Activated T-cell treated with anti-CD3 and anti-CD28 coated beads, Interleukin-2, amount 50 U/mL, for 4 hours (primary cell): Measurements from ENCODE around the gene ENTHD1. TPM values are rescaled to one million over a fixed set of nuclear protein-coding genes. Genes with fewer than 3 reads are reported as not detected.
A peak's percentile ranks its signal among the peaks of the same experiment; 100 is the strongest.

ENCODE experiments used
- ATAC-seq, 2 donors: fragments of 200-7000 bp; cut with Tn5 transposase; one replicate each; pipeline ENCODE4 v1.10.0; 2021
- DNase-seq: peaks from one replicate; pipeline ENCODE4 v3.0.0-alpha.2; 2020
- H3K27me3 Mint-ChIP-seq: one replicate; pipeline ENCODE4 v1.8.0; 2021; ENCODE audit warnings: low read depth, mixed read lengths
- H3K36me3 Mint-ChIP-seq: one replicate; pipeline ENCODE4 v1.8.0; 2022; ENCODE audit warnings: mixed read lengths; ENCODE audit not compliant: insufficient read depth
- H3K4me1 Mint-ChIP-seq: one replicate; pipeline ENCODE4 v1.8.0; 2021; ENCODE audit warnings: low read depth, mixed read lengths
- H3K4me3 Mint-ChIP-seq: one replicate; pipeline ENCODE4 v1.8.0; 2021; ENCODE audit warnings: mild to moderate bottlenecking, moderate library complexity, mixed read lengths
- H3K9me3 Mint-ChIP-seq: one replicate; pipeline ENCODE4 v1.8.0; 2021; ENCODE audit warnings: mixed read lengths
- total RNA-seq, 3 donors: library from RNA; stranded (reverse); gene quantifications; one replicate each; pipeline ENCODE4 v1.2.1, GENCODE V29; 2021

ENTHD1 gene
- total RNA-seq, 3 donors from 2014 or later, result 0.38 to 0.53 (median 0.41) TPM

DNA sequence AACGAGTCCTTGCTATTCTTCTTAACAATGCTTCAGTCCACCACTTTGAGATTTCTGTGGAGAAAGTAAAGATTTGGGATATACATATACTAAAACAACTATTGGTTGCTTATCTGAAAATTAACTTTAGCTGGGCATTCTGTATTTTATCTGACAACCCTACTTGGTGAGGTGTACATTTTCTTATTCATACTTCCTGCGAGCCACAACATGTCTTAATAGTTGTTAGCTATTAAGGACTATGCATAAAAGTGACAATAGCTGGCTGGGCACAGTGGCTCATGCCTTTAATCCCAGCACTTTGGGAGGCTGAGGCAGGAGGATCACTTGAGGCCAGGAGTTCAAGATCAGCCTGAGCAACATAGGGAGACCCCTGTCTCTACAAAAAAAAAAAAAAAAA, 38.6 kb upstream of the ENTHD1 start:
- ATAC-seq (no peak), DNase-seq (no peak)
- Mint-ChIP-seq H3K36me3 (peaks cover 2% of the 10 kb centered on the region), H3K4me3 (no peak overlapping the region), H3K27me3 (no peaks in the 10 kb centered on the region), H3K9me3 (no peaks in the 10 kb centered on the region), H3K4me1 (peaks cover 46% of the 10 kb centered on the region)

DNA sequence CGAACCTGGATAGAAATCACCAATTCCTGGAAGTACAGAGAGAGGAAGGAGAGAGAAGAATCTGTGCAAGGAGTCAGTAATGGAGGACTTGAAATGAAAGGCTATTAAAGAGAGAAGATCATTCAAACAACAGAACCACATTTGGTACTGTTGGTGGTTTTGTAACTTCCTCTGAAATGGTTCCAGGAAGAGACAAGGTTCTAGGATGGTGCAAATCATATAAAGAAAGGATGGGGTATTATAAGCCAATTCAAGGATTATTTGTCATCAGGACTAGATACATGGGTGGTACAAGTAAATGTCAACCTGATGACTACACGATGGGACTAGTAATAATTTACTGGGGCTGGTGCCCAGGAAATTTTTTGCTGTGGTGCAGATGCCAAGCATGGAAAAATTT, 37.7 kb upstream of the ENTHD1 start:
- DNase-seq (no peak), ATAC-seq (peak; percentile 15 to 26)
- Mint-ChIP-seq H3K4me1 (peaks cover 41% of the 10 kb centered on the region), H3K36me3 (peaks cover 2% of the 10 kb centered on the region), H3K9me3 (no peaks in the 10 kb centered on the region), H3K27me3 (no peaks in the 10 kb centered on the region), H3K4me3 (no peak overlapping the region)

DNA sequence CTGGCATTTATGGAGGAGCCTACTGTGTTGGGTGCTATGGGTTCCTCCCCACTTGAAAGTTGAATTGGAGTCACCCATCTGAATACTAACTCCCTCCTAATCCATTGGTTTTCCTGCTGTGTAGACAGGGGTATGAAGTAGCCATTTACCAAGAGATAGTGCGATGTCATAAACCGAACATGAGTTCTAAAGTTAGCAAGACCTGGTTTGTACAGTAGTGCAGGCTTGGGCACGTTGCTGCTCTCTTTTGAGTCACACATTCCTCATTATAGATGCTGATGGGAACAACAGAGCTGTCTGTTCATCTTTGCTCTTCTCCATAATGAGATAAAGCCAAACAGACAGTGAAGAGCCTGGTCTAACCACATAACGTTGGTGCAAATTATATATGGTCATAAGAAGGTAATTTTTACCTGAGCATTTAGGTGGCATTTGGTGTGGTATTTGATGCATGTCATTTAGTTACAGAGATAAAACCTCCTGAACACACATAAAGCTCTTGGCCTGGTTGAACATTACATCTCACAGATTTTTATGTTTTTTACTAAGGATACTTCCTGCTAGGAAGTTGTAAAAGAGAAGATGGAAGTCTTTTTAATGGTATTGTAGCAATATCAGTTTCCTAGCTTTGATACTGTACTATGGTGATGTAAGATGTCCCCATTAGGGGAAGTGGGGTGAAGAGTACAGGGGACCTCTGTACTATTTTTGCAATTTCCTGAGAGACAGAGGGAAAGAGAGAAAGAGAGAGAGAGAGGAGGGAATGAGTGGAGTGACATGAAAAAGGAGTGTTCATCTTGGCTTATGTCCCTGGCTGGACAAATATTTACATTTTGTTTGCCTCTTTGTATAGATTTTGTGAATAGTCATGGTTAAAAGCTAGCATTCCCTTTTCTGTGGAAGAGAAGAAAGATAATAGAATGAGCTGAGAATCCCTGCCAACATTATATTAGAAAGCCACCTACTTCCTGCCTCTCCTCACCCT, 35.3 kb upstream of the ENTHD1 start:
- Mint-ChIP-seq H3K4me1 (peaks cover 41% of the 10 kb centered on the region), H3K27me3 (no peaks in the 10 kb centered on the region), H3K36me3 (peaks cover 2% of the 10 kb centered on the region), H3K4me3 (no peak overlapping the region), H3K9me3 (no peaks in the 10 kb centered on the region)
- ATAC-seq, result peak; percentile 16 to 20
- no peak for DNase-seq

DNA sequence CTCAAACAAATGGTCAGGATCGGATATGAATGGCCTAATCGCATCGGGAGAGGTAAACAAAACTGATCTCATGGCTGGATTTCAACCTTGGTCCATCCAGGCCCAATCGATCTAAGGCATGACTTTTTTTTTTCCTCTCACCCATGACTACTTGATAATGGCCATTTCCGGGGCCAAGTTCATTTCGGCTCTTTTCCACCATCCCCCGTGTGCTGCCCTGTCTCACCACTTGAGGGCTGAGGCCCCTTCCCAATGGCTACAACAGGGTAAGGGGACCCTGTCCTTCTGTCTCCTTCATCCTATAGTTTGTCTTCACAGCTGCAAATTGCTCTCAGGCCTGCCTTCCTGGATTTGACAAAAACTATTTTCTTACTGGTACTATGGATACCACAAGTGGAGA, 34.0 kb upstream of the ENTHD1 start:
- Mint-ChIP-seq H3K36me3 (peaks cover 2% of the 10 kb centered on the region), H3K4me3 (no peak overlapping the region), H3K4me1 (peaks cover 42% of the 10 kb centered on the region), H3K27me3 (no peaks in the 10 kb centered on the region), H3K9me3 (no peaks in the 10 kb centered on the region)
- DNase-seq, result no peak
- no peak for ATAC-seq

DNA sequence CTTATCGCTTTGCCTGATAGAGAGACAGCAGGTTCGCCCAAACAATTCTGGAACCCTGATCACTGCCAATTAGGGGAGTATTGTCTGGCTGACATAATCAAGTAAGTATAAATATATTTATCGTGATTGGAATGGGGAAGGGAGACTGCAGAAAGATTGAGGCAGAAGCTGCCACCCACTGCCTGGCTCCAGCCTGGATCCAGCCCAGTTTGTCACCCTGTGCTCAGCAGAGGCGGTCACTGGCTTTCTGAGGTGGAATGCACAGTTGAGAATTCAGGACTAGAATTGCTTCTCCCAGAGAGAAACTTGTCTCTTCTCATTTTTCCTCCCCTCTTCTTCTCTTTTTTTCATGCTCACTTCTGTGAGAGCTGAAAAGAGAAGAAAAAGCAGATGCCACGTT, 33.2 kb upstream of the ENTHD1 start:
- ATAC-seq, result peak in 1 of 2 donors; percentile 30
- peaks cover 9% of the 10 kb centered on the region for H3K36me3 Mint-ChIP-seq
- no peaks in the 10 kb centered on the region for H3K27me3 Mint-ChIP-seq
- H3K4me1 Mint-ChIP-seq, result peaks cover 49% of the 10 kb centered on the region
- no peak for DNase-seq
- H3K4me3 Mint-ChIP-seq, result no peak overlapping the region
- H3K9me3 Mint-ChIP-seq, result no peaks in the 10 kb centered on the region

DNA sequence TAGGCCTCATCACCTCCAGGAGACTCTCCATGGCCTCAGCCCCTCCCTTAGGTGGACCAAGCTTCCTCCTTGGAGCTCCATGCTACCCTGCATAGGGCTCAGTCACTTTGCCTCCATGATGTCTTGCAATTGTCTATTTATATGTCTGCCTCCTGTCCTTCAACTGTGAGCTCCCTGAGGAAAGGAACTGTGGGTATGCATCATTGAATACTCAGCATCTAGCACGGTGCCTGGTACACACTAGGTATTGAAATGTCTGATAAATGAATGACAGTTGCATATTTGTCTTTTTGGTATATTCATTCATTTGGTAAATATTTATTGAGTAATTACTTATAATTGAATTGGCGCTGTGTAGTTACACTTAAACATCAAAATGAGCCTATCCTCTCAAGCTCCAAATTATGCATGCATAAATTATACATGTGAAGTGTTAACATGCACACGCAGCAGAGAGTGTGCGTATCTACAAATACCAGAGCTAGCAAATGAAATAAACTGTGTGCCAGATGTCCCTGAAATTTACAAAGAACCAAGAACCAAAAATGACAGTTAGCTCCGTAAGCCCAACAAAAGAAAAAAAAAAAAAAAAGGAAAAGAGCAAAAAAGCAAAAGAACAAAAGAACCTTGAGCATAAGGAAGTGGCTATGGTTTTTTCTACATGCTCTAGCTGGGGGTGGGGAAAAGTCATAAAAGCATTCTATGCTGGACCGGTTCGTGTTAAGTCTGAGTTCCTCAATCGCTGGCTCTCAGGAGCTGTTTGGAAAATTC, 32.5 kb upstream of the ENTHD1 start:
- H3K4me3 Mint-ChIP-seq, result no peak overlapping the region
- DNase-seq (no peak), ATAC-seq (peak; percentile 22 to 28)
- peaks cover 54% of the 10 kb centered on the region for H3K4me1 Mint-ChIP-seq
- H3K36me3 Mint-ChIP-seq, result peaks cover 9% of the 10 kb centered on the region
- H3K9me3 Mint-ChIP-seq, result no peaks in the 10 kb centered on the region
- no peaks in the 10 kb centered on the region for H3K27me3 Mint-ChIP-seq

DNA sequence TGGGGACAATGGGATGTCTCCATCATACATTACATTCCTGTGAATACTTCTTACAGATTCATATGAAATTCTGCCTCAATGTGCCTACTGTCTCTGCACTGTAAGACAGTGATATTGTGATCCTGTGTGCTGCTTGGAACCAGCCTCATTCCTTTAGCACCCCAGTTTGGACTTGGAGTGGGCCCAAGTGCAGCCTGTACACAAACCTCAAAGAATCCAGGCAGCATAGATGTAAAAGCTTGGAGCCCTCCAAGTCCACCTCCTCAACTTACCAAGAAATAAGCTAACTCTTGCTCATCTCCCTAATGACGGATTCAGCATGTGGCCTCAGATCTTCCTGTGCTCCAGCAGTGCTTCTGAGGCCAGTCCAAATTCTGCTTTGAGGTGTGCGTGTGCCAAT, 31.7 kb upstream of the ENTHD1 start:
- no peak overlapping the region for H3K4me3 Mint-ChIP-seq
- H3K9me3 Mint-ChIP-seq, result no peaks in the 10 kb centered on the region
- ATAC-seq (no peak), DNase-seq (no peak)
- H3K4me1 Mint-ChIP-seq, result peaks cover 62% of the 10 kb centered on the region
- H3K36me3 Mint-ChIP-seq, result peaks cover 9% of the 10 kb centered on the region
- H3K27me3 Mint-ChIP-seq, result no peaks in the 10 kb centered on the region

DNA sequence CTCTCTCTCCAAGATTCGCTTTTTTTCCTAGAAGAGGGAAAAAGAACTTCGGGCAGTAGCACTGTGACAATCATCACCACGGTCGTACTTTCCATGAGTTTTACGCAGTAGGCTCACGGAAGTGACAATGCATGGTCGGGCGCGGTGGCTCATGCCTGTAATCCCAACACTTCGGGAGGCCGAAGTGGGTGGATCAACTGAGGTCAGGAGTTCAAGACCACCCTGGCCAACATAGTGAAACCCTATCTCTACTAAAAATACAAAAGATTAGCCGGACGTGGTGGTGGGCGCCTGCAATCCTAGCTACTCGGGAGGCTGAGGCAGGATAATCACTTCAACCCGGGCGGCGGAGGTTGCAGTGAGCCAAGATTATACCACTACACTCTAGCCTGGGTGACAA, 30.7 kb upstream of the ENTHD1 start:
- peaks cover 72% of the 10 kb centered on the region for H3K4me1 Mint-ChIP-seq
- no peaks in the 10 kb centered on the region for H3K9me3 Mint-ChIP-seq
- no peak for ATAC-seq
- no peaks in the 10 kb centered on the region for H3K27me3 Mint-ChIP-seq
- peak overlapping the region; percentile 59 for H3K4me3 Mint-ChIP-seq
- no peak for DNase-seq
- peaks cover 11% of the 10 kb centered on the region for H3K36me3 Mint-ChIP-seq

DNA sequence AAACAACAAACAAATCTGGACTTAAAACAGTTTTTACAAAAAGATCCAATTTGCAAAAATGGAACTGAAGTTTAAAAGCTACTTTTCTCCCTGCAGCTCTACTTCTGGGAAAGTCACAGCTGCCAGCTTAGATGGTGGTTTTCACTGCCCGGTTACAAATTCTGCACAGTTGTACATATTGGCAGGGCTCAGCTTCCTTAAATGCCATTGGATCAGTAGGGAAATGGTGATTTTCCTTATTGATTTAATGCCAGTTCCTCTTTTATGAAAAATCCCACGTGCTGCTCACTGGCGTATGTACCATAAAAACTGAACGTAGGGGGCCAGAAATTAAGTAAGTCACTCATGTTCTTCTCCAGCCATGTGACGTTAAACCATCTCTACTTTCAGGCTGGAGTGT, 30.1 kb upstream of the ENTHD1 start:
- Mint-ChIP-seq H3K27me3 (no peaks in the 10 kb centered on the region), H3K4me3 (peak overlapping the region; percentile 59), H3K9me3 (no peaks in the 10 kb centered on the region), H3K36me3 (peaks cover 11% of the 10 kb centered on the region), H3K4me1 (peaks cover 75% of the 10 kb centered on the region)
- DNase-seq (no peak), ATAC-seq (no peak)

DNA sequence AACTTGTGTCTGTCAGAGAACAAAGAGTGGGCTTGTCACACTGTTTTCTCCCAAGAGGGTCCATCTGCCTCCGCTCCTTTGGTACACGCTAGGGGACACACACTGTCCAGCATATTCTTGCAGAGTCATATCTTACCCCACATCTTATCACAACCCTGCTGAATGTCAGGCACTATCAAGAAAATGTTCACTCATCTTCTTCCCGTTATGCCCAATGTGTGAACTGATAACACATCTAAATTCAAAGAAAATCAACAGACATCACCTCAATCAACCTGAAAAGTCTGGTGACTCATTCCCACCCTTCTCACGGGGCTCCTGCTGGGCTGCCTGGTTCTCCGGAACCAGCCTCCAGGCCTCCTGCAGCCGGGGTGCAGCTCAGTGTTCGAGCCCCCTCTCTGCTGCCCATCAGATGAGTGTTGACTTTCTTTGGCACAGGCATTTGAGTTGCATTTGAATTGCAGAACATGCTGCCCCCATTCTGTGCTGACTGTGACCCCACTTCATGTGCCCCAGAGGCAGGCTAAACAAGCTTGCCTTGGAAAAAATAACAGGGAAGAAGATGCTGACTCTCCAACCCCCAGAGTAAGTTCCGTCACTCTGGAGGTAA, 26.7 kb upstream of the ENTHD1 start:
- Mint-ChIP-seq H3K4me3 (peak overlapping the region; percentile 72), H3K36me3 (peaks cover 10% of the 10 kb centered on the region), H3K9me3 (no peaks in the 10 kb centered on the region), H3K27me3 (no peaks in the 10 kb centered on the region), H3K4me1 (peaks cover 92% of the 10 kb centered on the region)
- DNase-seq (peak; percentile 63), ATAC-seq (peak; percentile 82 to 83)

DNA sequence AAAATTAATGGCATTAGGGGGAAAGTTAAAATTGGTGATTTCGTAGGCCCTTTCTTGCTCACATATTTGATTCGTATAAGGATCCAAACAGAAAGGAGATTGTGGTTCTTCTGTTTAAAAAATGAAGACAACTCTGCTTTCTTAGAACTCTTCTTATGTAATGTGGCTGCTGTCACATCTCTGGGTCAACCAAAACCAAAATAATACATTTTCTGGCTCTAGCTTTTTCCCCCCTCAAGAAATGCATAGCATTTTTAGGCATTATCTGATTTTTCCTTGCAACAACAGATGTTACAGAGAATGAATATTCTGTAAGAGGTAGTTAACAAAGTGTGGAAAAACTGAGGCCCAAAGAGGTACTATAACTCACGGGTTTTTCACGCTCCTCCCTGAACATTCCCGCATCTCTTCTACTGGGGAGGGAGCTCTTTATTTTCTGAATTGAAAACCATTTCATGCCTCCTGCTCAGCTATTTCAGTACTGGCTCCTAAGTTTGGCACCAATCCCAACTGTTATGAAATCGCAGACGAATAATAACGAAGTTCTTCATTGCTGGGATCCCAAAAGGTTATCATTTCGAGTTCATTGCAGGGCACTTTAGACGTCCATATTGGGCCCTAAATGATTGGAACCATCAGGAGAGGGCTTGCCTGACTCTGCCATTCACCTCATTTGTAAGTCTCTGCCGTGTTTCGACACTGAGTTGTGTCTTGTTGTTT, 24.4 kb upstream of the ENTHD1 start:
- Mint-ChIP-seq H3K4me1 (peaks cover 90% of the 10 kb centered on the region), H3K4me3 (peak overlapping the region; percentile 67), H3K27me3 (no peaks in the 10 kb centered on the region), H3K9me3 (no peaks in the 10 kb centered on the region), H3K36me3 (peaks cover 10% of the 10 kb centered on the region)
- DNase-seq (no peak), ATAC-seq (no peak)

DNA sequence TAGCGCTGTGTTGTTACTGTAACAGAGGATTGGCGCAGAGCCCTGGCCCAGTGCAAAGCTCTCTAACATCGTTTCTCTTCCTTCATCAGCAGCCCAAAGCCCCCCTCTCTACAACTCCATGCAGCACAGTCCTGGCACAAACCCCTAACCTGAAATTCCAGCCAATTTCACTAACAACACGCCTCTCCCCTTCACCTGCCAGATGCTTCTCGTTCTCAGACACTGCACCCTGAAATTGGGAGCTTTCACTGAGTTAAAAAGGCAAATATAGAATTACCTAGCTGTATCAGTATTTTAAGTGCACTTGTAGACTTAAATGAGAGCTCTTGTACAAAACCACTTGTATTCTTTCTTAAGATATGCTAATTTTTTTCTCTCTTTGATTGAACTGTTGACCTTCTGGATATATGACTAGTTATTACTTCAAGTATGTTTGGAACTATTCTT, 23.7 kb upstream of the ENTHD1 start:
- Mint-ChIP-seq H3K9me3 (no peaks in the 10 kb centered on the region), H3K27me3 (no peaks in the 10 kb centered on the region), H3K36me3 (peaks cover 7% of the 10 kb centered on the region), H3K4me3 (peak overlapping the region; percentile 67), H3K4me1 (peaks cover 91% of the 10 kb centered on the region)
- ATAC-seq (no peak), DNase-seq (no peak)

DNA sequence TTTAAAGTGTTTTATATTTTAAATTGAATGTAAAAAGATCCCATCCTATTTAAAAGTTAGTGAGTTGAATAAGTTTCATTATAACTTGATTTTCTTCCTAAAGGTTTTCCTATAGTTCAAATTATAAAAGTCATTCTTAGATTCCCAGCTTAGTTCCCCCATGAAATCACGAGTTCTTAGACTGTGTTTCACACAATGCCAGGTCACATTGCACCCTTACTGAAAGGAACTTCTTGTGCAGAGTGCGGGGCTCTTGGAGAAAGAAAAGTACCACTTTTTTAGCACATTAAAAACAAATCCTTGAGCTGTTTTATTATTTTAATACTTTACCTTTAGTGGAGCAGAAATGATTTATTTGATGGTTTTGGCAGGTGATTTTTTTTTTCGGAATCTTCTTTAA, 22.9 kb upstream of the ENTHD1 start:
- H3K4me1 Mint-ChIP-seq, result peaks cover 93% of the 10 kb centered on the region
- ATAC-seq, result no peak
- peaks cover 3% of the 10 kb centered on the region for H3K36me3 Mint-ChIP-seq
- peak overlapping the region; percentile 17 for H3K4me3 Mint-ChIP-seq
- no peak for DNase-seq
- no peaks in the 10 kb centered on the region for H3K9me3 Mint-ChIP-seq
- no peaks in the 10 kb centered on the region for H3K27me3 Mint-ChIP-seq

DNA sequence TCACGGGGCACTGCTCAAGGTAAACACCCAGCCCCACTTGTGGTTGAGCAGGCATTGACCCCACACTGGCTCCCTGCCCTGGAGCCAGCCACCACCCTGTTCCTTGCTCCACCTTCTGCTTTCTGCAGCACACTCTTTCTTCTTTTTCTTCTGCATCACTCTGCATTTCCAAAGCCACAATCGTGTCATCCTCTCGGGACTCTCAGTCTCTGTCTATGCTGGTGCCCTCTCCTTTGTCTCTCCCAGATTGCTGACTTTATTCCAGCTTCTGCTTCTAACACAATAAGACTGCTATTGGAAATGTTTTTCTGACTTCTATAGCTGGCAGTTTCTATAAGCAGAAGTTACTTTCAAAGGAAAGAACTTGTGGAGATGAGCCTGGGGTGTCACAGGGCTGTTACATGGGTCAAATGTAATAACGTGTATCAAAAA, 21.8 kb upstream of the ENTHD1 start:
- no peak for DNase-seq
- Mint-ChIP-seq H3K4me3 (peak overlapping the region; percentile 60), H3K4me1 (peaks cover 93% of the 10 kb centered on the region), H3K27me3 (no peaks in the 10 kb centered on the region), H3K36me3 (peaks cover 5% of the 10 kb centered on the region), H3K9me3 (no peaks in the 10 kb centered on the region)
- no peak for ATAC-seq
